HG02678 (cell line): ENCODE data around the gene ATP6V0A4.
"Not testable (repeated sequence)": the region's sequence is repeated elsewhere in the genome, so short reads cannot be mapped to it uniquely, and the experiment has no call there.

Experiments used
- ATAC-seq: cut with Tn5 transposase; IDR thresholded peaks from one replicate; pipeline ENCODE4 v1.9.1; 2021; ENCODE audit warnings: mild to moderate bottlenecking, moderate library complexity; ENCODE audit not compliant: unreplicated experiment

Gene ATP6V0A4

DNA sequence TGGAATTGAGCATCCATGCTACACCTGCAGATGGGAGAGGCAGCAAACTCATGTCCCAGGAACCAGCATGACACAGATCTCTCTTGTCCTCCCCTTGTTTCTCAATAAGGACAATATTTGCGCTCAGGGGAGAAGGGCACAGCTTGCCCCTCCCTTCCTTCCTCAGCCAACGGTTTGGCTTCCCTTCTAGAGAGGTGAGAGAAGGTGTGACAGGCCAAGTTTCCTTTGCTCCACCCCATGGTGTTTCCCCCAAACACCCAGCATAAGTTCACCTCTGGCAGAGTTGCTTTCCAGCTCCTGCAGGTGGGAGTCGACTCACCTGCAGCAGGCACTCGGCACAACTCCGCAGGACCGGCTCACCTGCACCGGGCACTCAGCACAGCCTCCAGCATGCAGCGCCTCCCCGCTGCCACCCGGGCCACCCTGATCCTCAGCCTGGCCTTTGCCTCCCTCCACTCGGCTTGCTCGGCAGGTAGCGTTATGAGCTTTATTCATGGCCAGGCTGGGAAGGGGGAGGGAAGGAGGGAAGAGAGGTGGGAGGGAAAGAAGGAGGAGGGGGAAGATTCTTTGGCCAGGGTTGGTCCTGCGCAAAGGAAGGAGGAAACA, at the start of gene ATP6V0A4, which contains the start of gene TMEM213:
ATP6V0A4 (minus strand) TSS at position 482 of the 606 bp plus-strand sequence. CDS start 26,949 bp downstream, outside the sequence.
TMEM213 (plus strand) TSS at position 280 of the 606 bp plus-strand sequence; CDS start at position 391, 111 bp downstream.
- ATAC-seq = no peak

DNA sequence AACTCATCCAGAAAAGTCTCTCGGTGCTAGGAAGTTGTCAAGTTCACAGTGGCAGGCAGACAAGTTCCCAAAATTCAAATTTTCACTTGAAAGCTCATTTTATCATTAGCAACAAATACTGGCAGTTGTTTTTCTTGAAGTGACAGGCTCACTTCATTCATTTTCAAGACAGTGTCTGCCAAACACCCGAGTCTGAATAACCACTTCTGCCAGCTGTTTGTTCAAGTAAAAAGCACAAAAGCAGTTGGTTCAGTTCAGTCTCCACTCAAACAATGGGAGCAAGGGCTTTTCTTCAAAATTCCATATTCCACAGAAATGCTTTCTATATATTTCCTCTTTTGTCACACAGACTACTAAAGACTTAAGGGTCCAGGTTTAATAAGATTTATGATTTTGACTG, 47.7 kb upstream of the ATP6V0A4 start:
- ATAC-seq = no peak

DNA sequence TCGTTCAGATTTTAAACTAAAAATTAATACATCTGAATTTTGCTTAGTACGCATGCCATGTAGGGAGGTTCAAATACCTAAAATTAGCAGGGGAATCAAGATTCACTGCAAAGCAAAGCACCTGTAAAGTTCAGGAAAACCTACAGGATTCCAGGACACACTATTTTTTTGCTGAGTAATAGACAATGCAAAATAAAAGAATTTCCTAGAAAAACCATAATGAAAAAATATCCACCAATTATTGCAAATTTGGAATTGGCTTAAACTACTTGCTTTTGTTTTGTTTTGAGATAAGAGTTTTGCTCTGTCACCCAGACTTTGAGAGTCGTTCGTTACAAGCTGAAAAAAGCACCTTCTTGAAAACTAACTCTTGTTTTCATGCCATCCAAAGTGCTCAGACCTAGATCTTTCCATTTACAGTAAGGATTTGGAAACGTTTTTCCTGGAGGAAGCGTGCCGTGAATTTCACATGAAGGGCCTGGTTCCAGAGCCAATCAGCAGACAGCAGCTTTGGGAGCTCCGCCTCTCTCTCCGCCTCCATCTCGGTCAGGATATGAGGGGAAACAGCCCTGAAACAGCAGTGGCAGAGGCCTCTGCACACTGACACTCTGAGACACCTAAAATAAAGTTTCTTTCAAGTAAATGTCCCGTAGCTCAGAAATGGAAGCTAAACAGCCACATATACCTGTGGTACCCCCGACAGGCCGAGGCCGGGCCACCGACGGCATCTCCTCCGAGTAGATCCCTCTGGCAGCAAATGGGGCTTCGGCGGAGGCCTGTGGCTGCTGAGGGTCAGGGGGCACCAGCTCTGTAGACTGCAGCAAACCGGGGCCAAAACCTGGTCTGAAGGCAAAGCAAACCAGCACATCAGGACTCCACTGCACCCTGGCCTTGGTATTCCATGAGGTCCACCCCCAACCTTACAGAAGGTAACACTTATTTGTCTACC, 45.9 kb upstream of the ATP6V0A4 start:
- ATAC-seq = no peak

DNA sequence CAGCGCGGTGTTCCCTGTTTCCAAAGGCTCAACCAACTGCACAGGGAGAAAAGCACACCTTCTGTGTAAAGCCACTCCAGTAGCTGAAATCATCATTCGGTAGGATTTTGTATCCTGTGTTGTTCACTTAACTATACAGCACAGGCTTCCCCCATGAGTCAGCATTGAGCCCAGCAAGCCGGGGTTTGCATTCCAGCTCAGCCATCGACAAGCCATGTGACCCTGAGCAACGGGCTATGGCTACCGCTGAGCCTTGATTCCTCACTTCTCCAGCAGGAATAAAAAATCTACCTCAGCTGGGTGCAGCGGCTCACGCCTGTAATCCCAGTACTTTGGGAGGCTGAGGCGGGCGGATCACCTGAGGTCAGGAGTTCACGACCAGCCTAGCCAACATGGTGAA, 44.1 kb upstream of the ATP6V0A4 start:
- ATAC-seq = no peak

DNA sequence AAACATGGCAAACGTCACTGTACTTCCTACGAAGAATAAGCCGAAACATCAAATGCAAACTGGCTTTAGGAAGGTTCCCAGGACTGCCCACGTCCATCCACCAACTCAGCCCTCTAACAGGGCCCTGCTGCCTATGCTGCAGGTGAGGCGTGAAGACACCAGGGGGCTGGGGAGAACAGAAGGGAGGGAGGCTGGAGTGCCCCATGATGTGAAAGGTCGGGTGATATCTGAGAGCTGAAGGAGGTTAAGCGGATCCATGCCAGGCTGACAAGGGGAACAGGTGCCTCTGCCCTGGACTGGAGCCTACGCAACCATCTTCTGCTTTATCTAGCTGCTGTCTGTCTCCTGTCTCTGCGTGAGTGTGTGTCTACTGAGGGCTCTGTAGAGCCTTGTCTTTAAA, 40.2 kb upstream of the ATP6V0A4 start:
- ATAC-seq = no peak

DNA sequence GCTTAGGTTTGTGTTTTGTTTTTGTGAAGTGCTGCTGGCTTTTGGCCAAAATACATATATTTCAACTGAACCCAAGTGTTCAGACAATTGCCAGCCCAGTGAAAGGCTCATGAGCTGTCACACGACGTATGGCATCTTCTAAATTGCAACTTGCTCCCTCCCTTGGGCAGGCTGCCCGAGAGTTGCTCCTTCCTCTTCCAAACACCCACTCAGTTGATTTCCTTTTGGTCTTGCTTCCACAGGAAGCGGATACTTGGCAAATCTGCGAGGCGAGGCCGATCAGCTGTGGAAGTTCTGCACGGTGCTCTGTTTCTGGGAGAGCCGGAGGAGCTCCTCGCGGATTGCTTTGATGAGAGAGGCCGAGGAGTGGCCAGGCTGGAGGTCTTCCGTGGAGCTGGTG, 39.6 kb upstream of the ATP6V0A4 start:
- ATAC-seq = no peak

DNA sequence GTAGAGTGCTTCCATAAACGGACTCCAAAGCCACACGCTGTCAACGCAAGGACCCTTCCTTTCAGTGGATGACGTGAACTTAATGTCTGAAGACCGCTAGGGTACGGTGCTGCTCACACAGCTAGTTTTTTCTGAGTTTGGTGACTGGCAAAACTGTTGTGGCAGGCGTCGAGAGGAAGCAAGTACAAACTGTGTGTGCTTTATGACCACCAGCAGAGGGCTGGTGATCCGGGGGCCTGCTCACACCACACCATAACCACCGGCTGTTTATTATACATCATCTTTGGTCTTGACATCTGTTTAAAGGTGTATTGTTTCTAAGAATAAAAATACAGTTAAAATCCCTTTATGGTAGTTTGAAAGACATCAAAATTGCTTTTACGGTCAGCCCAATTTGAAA, 37.1 kb upstream of the ATP6V0A4 start:
- ATAC-seq = no peak

DNA sequence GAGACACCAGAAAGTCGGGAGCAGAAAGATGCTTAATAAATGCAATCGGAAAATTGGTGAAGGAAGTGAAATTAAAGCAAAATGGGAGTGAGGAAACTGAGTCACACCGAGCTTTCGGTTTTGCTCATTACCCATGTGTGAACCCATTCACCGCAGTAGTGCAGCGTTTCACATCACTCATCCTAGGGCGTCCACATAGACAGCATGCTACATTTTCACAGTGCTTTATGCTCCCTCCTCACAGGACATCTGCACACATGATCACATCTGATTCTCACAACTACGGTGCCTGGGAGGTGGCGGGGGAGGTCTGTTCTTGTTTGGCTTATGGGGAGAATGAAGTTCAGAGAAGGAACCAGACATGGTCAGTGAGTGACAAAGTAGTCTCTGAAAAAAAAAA, 36.6 kb upstream of the ATP6V0A4 start:
- no peak for ATAC-seq

DNA sequence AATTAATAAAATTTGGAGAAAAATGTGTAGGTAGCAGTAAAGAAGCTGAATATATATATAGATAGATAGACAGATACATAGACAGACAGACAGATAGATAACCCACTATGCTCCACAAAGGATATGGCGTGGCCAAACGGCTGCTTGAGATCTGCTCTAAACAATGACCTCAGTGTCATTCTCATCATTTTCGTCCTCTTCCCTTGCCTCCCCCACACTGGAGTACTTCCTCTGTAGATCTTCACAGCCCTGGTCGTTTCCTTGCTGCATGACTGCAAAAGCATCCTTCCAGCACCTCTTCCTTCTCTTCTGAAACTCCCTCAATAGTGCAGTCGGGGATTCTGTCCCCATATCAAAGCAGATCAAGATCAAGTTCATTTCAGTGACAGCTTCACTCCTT, 35.6 kb upstream of the ATP6V0A4 start:
- no peak for ATAC-seq

DNA sequence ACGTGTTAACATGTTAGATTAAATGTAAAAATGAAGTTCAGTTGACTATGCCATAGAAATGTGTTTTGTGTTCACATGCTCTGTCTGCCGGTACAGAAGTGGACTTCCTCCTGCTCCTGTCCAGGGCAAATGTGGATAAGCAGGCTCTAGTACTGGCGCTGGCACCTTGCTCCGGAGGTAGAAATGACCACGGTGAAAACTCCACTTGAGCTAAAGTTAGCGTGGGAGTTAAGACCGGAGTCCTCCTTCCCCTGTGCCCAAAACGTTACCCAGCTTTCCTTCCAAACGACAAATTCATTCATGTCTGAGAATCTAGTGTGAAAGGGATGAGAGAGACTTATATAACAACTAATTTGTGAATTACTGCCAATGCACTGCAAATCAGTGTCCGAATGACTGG, 35.0 kb upstream of the ATP6V0A4 start:
- no peak for ATAC-seq

DNA sequence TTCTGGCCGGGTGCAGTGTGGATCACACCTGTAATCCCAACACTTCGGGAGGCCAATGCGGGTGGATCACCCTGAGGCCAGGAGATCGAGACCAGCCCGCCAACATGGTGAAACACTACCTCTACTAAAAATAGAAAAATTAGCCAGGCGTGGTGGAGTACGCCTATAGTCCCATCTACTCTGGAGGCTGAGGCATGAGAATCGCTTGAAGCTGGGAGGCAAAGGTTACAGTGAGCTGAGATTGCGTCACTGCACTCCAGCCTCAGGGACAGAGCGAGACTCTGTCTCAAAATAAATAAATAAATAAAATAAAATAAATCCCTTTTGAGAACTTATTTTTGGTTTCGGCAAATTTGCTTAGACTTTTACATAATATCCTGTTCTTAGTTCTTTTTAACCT, 31.3 kb upstream of the ATP6V0A4 start:
- ATAC-seq = no peak

DNA sequence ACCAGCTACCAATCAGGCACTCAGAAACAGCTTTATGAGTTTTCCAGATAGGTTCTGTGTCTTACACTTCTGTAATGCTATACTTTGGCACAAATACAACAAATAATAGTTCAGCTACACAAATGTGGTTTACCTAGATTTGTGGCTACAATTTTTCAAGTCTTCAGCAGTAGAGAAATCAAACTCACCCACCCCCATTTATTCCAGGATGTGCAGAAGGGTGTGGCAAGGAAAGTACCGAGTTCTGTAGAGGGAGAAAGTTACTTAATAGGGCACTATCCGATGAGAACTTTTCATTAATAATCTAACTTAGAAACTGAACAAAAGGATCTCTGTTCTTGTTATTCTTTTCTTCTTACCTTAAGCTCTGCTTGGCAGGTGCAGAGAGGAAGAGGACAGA, 30.3 kb upstream of the ATP6V0A4 start:
- ATAC-seq = no peak

DNA sequence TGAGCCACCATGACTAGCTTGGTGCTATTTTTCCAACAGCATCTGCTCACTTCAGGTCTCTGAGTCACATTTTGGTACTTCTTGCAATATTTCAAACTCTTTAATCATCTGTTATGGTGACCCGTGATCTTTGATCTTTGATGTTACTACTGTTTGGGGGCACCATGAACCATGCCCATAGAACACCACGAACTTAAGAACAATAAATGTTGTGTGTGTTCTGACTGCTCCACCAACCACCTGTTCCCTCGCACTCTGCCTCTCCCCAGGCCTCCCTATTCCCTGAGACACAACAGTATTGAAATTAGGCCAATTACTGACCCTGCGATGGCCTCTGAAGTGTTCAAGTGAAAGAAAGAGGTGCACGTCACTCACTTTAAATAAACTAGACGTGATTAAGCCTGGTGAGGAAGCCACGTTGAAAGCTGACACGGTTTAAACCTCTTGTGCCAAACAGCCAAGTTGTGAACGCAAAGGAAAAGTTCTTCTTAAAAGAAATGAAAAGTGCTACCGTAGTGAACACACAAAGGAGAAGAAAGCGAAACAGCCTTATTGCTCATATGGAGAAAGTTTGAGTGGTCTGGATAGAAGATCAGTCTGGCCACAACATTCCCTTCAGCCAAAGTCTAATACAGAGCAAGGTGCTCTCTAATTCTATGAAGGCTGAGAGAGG, 27.2 kb upstream of the ATP6V0A4 start:
- no peak for ATAC-seq

DNA sequence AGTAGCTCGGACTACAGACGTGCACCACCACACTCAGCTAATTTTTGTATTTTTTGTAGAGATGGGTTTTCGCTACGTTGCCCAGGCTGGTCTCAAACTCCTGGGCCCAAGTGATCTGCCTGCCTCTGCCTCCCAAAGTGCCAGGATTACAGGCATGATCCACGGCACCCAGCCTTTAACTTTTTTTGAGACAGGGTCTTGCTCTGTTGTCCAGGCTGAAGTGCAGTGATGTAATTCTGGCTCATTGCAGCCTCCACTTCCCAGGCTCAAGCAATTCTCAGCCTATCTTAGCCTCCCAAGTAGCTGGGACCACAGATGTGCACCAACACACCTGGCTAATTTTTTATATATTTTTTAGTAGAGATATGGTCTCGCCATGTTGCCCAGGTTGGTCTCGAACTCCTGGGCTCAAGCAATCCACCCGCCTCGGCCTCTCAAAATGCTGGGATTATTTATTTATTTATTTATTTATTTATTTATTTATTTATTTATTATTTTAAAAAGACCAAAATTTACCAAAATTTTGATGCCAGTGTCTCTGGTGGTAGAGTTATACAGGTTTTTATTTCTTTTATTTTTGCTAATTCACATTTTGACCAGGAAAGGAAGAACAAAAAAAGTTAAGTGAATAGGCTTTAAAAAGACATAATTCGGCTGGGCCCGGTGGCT, 25.0 kb upstream of the ATP6V0A4 start:
- ATAC-seq = no peak

DNA sequence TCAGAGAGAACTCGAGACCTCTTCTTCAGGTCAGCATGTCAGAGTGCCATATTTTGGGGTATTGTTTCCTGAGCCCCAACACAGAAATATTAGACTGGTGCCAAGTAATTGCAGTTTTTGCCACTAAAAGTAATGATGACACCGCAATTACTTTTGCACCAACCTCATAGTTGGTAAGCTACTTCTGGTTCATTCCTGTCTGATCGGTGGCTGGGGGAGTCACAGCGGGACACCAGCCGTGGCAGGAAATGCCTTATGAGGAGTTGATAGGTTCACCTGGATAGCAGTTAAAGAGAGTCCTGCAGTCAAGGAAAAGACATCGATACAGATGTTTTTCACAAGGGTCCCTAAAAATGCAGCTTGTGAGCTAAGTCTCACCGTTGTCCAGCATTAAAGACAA, 23.9 kb upstream of the ATP6V0A4 start:
- ATAC-seq = no peak

DNA sequence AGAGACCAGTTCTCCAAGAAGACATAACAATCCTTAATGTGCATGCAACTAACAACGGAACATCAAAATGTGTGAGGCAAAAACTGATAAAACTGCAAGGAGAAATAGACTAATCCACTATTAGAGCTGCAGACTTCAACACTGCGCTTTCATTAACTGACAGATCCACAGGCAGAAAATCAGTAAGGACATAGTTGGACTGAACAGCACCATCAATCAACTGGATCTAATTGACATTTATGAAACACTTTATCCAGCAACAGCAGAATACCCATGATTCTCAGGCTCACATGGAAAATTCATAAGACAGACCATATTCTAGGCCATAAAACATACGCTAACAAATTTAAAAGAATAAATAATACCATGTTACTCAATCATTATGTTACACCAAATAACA, 21.6 kb upstream of the ATP6V0A4 start:
- ATAC-seq = no peak

DNA sequence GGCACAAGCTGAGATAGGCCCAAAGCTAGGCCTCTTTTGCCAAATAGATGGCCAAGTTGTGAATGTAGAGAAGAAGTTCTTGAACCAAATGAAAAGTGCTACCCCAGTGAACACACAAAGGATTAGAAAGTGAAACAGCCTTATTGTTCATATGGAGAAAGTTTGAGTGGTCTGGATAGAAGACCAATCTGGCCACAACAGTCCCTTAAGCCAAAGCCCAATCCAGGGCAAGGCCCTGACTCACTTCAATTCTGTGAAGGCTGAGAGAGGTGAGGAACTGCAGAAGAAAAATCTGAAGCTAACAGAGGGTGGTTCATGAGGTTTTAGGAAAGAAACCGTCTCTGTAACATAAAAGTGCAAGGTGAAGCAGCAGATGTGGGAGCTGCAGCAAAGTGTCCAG, 18.7 kb upstream of the ATP6V0A4 start:
- ATAC-seq = no peak

DNA sequence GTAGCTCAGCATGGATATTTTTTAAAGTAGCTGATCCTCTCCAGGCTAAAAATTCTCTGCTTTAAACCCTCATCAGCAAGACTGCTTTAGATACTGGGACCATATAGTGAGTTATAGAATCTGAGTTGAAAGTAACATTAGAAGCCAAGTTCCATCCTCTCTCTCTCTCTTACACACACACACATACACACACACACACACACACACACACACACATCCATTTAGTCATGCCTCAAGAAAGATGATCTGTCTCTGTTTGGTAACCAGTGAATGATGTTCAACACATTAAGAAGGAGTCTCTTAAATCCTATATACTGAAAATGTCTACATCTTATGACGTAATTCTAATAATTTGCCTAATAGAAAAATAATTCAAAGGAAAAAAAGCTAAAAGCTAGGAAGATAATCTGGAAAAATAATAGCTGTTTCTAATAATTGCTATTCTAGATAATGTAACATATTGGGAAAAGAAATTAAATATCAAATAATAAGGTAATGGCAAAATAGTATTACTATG, 16.9 kb upstream of the ATP6V0A4 start:
- no peak for ATAC-seq

DNA sequence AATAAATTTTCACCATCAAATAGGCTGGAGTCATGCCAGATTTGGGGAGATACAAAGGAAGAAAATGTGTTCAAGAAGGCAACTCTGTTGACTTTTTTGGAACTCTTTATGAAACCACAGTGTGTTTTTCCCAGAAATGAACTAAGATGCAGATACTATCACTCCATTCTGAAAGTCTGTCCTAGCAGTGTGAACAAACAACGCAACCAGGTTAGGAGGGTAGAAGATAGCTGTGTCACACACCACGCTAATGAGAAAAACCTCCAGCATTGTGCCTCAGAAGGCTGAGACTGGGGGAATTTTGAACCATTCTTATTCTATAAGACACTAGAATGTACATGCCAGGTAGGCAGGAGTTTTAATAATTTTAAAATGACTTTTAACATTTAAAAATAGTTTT, 15.9 kb upstream of the ATP6V0A4 start:
- ATAC-seq = no peak

DNA sequence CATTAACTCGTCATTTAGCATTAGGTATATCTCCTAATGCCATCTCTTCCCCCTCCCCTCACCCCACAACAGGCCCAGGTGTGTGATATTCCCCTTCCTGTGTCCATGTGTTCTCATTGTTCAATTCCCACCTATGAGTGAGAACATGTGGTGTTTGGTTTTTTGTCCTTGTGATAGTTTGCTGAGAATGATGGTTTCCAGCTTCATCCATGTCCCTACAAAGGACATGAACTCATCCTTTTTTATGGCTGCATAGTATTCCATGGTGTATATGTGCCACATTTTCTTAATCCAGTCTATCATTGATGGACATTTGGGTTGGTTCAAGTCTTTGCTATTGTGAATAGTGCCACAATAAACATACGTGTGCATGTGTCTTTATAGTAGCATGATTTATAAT, 13.3 kb upstream of the ATP6V0A4 start:
- not testable (repeated sequence) for ATAC-seq

DNA sequence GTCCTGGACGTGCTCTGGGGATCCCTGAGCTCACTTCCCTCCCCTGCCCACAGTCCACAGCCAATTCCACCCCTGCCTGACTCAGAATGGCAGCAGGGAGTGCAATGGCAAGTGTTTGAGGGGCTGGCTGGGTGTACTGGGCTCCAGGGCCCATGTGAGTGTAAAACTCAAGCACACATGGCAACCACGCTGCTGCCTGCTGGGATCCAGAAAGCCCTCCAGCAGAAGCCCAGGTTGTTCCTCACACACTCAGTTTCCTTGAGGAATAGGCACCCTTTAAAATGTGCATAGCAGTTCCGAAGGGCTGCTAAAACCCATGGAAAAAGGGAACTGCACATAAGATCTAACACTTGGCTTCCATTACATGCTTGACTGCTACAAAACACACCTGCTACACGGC, 11.3 kb upstream of the ATP6V0A4 start:
- no peak for ATAC-seq
